ENCODE data around the gene KRTAP10-7. TPM values are rescaled to one million over a fixed set of nuclear protein-coding genes. Genes with fewer than 3 reads are reported as not detected.
"Not testable (repeated sequence)": the region's sequence is repeated elsewhere in the genome, so short reads cannot be mapped to it uniquely, and the experiment has no call there.

Gene KRTAP10-7
- polyA plus RNA-seq, 1 experiment: not detected

- no peaks in the 10 kb centered on the region for H3K27me3 ChIP-seq (ENCODE audit: control insufficient read depth, insufficient read depth, low read length)
- ChIA-PET CTCF (interaction anchor here (0.7 kb wide), 1 partner anchor 36 kb away, joined by 3 read pairs; no protein-coding TSS in a partner anchor), POLR2A (no interaction called here)
- no peak for DNase-seq (ENCODE audit: low read depth)
- no peak for TF ChIP-seq CTCF (IDR thresholded peaks at IDR 0.05; ENCODE audit: insufficient read depth, low read depth, low read length)
- no peak overlapping the region for H3K4me3 ChIP-seq (ENCODE audit: low read depth, low read length)
- H3K36me3 ChIP-seq (ENCODE audit: control insufficient read depth, insufficient read depth, low read length): no peaks in the 10 kb centered on the region
These were observed 27.3 kb upstream of the KRTAP10-7 start for GRCh38 chr21:44572959-44573583.

GRCh38 chr21:44573630-44574456 lies 26.6 kb upstream of the KRTAP10-7 start, which contains the start of gene KRTAP10-4:
Gene KRTAP10-4, plus strand, starts transcription at chr21:44573729. Its CDS starts 30 bp downstream, at chr21:44573759.
- CTCF ChIA-PET: interaction anchor here (0.7 to 1.2 kb wide), 2 partner anchors 11 to 37 kb away, joined by 3 read pairs; no protein-coding TSS in a partner anchor
- H3K36me3 ChIP-seq (ENCODE audit: control insufficient read depth, insufficient read depth, low read length); POLR2A ChIA-PET; DNase-seq (ENCODE audit: low read depth); H3K4me3 ChIP-seq (ENCODE audit: low read depth, low read length); H3K27me3 ChIP-seq (ENCODE audit: control insufficient read depth, insufficient read depth, low read length): not testable (repeated sequence)

GRCh38 chr21:44574457-44575306 lies 25.7 kb upstream of the KRTAP10-7 start:
- Histone ChIP-seq H3K36me3 (ENCODE audit: control insufficient read depth, insufficient read depth, low read length) (no peaks in the 10 kb centered on the region), H3K27me3 (ENCODE audit: control insufficient read depth, insufficient read depth, low read length) (no peaks in the 10 kb centered on the region), H3K4me3 (ENCODE audit: low read depth, low read length) (no peak overlapping the region)
- no peak for DNase-seq (ENCODE audit: low read depth)
- TF ChIP-seq CTCF (IDR thresholded peaks at IDR 0.05; ENCODE audit: insufficient read depth, low read depth, low read length): no peak
- POLR2A ChIA-PET: no interaction called here
- CTCF ChIA-PET: interaction anchor here (1.2 kb wide), 1 partner anchor 10 kb away, joined by 3 read pairs; no protein-coding TSS in a partner anchor

- no peak overlapping the region for H3K4me3 ChIP-seq (ENCODE audit: low read depth, low read length)
- no peaks in the 10 kb centered on the region for H3K27me3 ChIP-seq (ENCODE audit: control insufficient read depth, insufficient read depth, low read length)
- POLR2A ChIA-PET: no interaction called here
- CTCF ChIA-PET: interaction anchor here (1.2 kb wide), 1 partner anchor 9 kb away, joined by 3 read pairs; no protein-coding TSS in a partner anchor
- no peak for TF ChIP-seq CTCF (IDR thresholded peaks at IDR 0.05; ENCODE audit: insufficient read depth, low read depth, low read length)
- DNase-seq (ENCODE audit: low read depth): no peak
- no peaks in the 10 kb centered on the region for H3K36me3 ChIP-seq (ENCODE audit: control insufficient read depth, insufficient read depth, low read length)
These were observed 24.9 kb upstream of the KRTAP10-7 start for GRCh38 chr21:44575307-44576024.

- ChIA-PET CTCF (no interaction called here), POLR2A (no interaction called here)
- no peak overlapping the region for H3K4me3 ChIP-seq (ENCODE audit: low read depth, low read length)
- no peak for DNase-seq (ENCODE audit: low read depth)
- no peaks in the 10 kb centered on the region for H3K36me3 ChIP-seq (ENCODE audit: control insufficient read depth, insufficient read depth, low read length)
- H3K27me3 ChIP-seq (ENCODE audit: control insufficient read depth, insufficient read depth, low read length): no peaks in the 10 kb centered on the region
- TF ChIP-seq CTCF (IDR thresholded peaks at IDR 0.05; ENCODE audit: insufficient read depth, low read depth, low read length): no peak
These were observed 24.4 kb upstream of the KRTAP10-7 start for GRCh38 chr21:44576025-44576420.
